ENCODE results near the gene PRPF6.

DNA sequence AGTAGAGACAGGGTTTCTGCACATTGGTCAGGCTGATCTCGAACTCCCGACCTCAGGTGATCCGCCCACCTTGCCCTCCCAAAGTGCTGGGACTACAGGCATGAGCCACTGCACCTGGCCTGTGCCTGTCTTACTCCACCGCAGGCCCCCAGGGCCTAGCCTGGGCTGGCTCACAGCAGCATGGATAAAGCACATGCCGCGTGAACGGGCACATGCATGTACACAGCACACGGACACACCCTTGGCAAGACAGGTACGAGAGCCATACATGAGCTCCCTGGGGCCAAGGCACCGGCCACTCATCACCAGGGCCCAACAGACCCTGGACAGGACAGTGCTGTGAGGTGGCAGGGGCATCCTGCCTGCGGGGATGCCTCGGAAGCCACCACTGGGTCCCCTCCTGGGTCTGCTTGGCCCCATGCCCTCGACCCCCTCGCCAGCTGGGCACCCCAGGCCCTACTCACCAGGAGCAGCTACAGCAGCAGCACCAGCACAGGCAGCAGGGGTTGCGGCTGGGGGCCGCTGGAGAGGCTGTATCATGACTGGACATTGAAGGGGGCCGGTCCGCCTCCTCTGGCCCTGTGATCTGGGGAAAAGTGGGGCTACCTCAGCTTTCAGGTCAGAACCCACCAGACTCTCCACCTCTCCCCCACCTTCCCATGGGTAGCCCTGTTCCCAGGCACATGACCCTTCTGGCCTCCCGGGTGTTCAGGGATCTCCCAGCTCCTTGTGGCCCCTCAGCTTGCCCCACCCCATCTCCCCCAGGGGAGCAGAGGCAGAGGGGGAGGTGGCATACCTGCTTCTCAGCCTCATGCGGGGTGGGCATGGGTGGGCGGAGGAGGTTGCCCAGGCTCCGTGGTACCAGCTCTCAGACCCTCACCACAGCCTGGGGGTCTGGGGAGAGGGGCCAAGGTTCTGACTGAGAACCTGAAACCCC, 95.4 kb downstream of the PRPF6 start:
- TF ChIP-seq, protein P1, sequence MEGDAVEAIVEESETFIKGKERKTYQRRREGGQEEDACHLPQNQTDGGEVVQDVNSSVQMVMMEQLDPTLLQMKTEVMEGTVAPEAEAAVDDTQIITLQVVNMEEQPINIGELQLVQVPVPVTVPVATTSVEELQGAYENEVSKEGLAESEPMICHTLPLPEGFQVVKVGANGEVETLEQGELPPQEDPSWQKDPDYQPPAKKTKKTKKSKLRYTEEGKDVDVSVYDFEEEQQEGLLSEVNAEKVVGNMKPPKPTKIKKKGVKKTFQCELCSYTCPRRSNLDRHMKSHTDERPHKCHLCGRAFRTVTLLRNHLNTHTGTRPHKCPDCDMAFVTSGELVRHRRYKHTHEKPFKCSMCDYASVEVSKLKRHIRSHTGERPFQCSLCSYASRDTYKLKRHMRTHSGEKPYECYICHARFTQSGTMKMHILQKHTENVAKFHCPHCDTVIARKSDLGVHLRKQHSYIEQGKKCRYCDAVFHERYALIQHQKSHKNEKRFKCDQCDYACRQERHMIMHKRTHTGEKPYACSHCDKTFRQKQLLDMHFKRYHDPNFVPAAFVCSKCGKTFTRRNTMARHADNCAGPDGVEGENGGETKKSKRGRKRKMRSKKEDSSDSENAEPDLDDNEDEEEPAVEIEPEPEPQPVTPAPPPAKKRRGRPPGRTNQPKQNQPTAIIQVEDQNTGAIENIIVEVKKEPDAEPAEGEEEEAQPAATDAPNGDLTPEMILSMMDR (IDR thresholded peaks at IDR 0.05): no peak
- TF ChIP-seq EZH2 (IDR thresholded peaks at IDR 0.05): no peak
